GM12878 (cell line): ENCODE measurements around the gene MEDAG.

Experiments
- ASH2L ChIP-seq: fragments of 300-600, 200-600 bp; sonication (generic); IDR thresholded peaks from 2 replicates; pipeline ENCODE4 v1.6.1; 2017; ENCODE audit warnings: low read depth, mild to moderate bottlenecking, borderline replicate concordance
- BHLHE40 ChIP-seq, 2 experiments: fragments of 450-650 bp in 1 of 2; IDR thresholded peaks; 2 replicates each; pipeline ENCODE4 v1.6.1; 2011 to 2017; ENCODE audit warnings: low read depth in 2 of 2, borderline replicate concordance in 1 of 2, improper control_type of control experiment in 1 of 2, low read length in 1 of 2, mild to moderate bottlenecking in 1 of 2
- CREM ChIP-seq: IDR thresholded peaks from 2 replicates; pipeline ENCODE4 v1.6.1; 2014; ENCODE audit warnings: antibody characterized with exemption, low read depth
- CTCF ChIP-seq, 3 experiments: IDR thresholded peaks in 2 of 3; conservative IDR thresholded peaks in 1 of 3; 2 replicates each; pipeline ENCODE4 v1.5.1; 2011; ENCODE audit warnings: low read depth in 3 of 3, low read length in 3 of 3, mild to moderate bottlenecking in 3 of 3, control low read depth in 2 of 3, moderate library complexity in 2 of 3, inconsistent platforms in 1 of 3, mixed read lengths in 1 of 3; ENCODE audit not compliant: control insufficient read depth in 2 of 3, insufficient read depth in 1 of 3; ENCODE audit errors: extremely low read depth in 1 of 3
- MAX ChIP-seq: IDR thresholded peaks from 2 replicates; pipeline ENCODE4 v1.6.1; 2012; ENCODE audit warnings: low read depth, low read length, improper control_type of control experiment
- PBX3 ChIP-seq: IDR thresholded peaks from 2 replicates; pipeline ENCODE4 v1.6.1; 2011; ENCODE audit warnings: mild to moderate bottlenecking, low read depth, low read length, moderate library complexity; ENCODE audit not compliant: insufficient replicate concordance
- POLR2A ChIP-seq: IDR thresholded peaks from 2 replicates; pipeline ENCODE4 v1.6.1; 2011; ENCODE audit warnings: low read depth, mild to moderate bottlenecking, low read length
- POLR2AphosphoS5 ChIP-seq: IDR thresholded peaks from 2 replicates; pipeline ENCODE4 v1.6.1; 2011; ENCODE audit warnings: mild to moderate bottlenecking, low read length, inconsistent platforms

DNA sequence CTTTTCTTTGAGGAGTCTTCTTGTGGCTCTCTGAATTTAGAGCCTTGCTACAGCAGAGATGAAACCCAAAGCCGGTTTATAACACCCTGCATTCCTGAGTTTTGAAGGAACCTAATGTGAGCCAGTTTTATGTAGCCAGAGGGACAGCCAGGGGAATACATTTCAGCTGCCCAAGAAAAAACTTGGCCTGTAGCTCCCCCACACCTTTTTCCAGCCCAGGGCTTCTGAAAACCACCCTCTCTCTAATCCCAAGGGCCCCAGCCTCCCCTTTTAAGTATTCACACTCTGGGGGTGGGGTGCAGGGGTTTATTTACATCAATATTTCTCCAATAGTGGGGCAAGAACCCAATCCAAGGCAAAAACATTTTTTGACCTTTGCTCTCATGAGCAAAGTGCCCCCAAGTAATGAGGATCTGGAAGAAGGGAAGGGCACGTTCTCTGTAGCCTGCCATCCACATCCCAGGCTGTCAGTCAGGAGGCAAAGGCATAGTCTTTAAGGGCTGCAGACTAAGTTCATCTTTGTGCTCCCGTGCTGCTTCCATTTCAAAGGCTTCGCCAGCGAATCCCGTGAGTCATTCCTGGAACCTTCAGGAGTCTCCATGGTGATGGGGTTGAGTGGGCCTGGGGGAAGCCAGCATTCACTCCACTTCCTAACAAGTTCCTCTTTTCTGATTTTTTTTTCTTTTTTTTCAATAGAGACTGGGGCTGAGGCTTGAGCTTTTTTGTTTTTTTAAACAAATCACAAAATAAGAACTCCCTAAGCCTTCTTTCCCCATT, 33.2 kb upstream of the MEDAG start:
- TF ChIP-seq CTCF (IDR thresholded peaks at IDR 0.05 in 2 of 3, conservative IDR thresholded peaks at IDR 0.05 in 1 of 3; ENCODE audit: control insufficient read depth in 2 of 3, extremely low read depth in 1 of 3, insufficient read depth in 1 of 3, low read depth in 3 of 3, low read length in 3 of 3) (no peak), CREM (no peak), ASH2L (no peak), POLR2A (no peak), PBX3 (no peak), POLR2AphosphoS5 (no peak), BHLHE40 (IDR thresholded peaks at IDR 0.05; ENCODE audit: borderline replicate concordance in 1 of 2, low read depth in 2 of 2, low read length in 1 of 2) (0 out of 4 replicates have a peak, but pooled peaks of 1 of the 2 experiments have one; percentile 7), MAX (no peak)
